GM08714 (cell line): Measurements from ENCODE around the gene SLC2A4RG.

Experiments
- H3K4me3 ChIP-seq: fragments of 200-500 bp; sonication (Bioruptor generic); 2 replicates; pipeline ENCODE4 v1.5.1; 2014; ENCODE audit warnings: mild to moderate bottlenecking, low read length, inconsistent platforms
- ZNF274 ChIP-seq: IDR thresholded peaks from 2 replicates; pipeline ENCODE4 v1.6.1; 2012; ENCODE audit warnings: mild to moderate bottlenecking, low read depth, low read length

The SLC2A4RG gene

DNA sequence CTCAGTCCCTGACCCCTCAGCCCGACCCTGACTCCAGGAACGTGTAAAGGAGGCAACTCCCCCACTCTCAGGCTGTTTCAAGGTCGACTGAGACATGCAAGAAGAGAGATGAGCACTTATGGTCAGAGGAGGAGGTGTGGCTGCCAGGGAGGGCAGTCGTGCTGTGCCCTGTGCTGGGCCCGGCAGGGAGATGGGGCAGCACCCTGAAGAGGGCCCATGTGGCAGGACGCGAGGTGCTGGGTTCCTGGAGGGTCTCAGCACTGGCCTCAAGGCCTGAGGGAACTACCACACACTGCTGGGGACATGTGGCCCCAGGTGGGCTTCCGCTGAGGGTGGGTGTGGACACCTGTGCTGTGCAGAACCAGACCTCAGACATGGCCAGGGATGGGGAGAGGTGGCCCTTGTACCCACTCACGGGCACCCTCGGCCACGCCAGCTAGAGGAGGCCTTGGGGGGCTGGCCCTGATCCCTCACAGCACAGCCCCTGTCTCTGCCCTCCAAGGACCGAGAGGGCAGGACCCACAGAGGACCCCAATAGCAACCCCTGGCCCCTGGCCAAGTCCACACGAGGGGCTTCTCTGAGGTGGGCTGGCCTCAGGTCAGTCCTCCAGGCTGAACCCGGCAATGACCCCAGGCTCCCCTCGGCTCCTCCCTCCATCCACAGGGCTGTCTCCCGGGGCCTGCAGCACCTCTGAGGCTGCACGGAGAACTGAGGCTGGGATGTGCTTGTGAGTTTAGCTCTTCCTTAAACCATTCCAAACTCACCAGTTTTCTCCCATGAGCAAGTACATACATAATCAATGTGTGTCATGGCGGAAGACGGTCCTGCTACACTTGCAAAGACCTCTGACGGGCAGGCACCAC lies 8.7 kb downstream of the SLC2A4RG start:
- no peak for TF ChIP-seq ZNF274
- H3K4me3 ChIP-seq = no peak overlapping the region

DNA sequence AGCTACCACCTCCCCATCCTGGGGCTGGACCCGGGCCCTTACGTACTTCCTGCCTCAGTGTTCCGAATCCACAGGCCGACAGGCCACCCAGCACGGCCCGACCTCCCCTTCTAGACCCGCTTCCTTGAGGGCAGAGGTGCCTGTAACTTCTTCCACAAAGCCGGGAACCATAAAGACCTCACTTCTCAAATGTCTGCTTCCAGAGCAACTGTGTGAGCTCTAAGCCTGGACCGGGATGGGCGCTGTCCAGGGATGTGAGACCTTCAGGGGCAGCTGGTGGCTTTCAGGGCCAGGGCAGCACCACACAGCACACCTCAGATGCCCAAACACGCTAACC lies 9.3 kb downstream of the SLC2A4RG start:
- no peak overlapping the region for H3K4me3 ChIP-seq
- no peak for TF ChIP-seq ZNF274

DNA sequence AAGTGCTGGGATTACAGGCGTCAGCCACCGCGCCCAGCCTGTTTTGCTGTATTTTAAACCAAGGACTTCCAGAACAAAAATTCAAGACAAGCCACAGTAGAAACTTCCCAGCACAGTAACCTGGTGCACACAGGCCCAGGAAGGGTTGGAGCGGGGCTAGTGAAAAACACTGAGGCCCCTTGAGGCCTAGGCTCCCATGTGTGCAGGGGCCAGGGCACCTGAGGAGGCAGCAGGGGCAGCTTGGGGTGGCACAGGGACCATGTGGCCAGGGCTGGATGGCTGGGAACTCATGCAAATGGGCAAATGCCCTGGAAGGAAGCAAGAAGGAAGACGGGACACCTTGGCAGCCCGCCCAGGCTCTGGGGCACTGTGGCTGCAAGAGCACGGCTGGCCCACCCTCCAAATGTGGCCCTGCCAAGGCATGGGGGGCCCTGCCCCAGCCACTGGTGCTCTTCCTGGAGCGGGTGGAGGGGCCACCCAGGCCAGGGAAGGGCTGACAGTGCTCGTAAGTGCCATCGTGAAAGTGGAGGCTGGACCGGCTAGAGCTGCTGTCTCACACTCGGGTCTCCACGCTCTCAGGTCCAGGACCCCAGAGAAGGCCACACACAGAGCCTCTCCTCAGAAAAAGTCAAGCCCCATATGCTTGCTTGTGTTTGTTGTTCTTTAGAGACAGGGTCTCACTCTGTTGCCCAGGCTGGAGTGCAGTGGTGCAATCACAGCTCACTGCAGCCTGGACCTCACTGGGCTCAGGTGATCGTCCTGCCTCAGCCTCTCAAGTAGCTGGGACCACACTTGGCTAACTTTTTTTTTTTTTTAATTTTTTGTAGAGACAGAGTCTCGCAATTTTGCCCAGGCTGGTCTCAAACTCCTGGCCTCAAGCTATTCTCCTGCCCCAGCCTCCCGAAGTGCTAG lies 10.3 kb downstream of the SLC2A4RG start:
- no peak overlapping the region for H3K4me3 ChIP-seq
- TF ChIP-seq ZNF274 = no peak

DNA sequence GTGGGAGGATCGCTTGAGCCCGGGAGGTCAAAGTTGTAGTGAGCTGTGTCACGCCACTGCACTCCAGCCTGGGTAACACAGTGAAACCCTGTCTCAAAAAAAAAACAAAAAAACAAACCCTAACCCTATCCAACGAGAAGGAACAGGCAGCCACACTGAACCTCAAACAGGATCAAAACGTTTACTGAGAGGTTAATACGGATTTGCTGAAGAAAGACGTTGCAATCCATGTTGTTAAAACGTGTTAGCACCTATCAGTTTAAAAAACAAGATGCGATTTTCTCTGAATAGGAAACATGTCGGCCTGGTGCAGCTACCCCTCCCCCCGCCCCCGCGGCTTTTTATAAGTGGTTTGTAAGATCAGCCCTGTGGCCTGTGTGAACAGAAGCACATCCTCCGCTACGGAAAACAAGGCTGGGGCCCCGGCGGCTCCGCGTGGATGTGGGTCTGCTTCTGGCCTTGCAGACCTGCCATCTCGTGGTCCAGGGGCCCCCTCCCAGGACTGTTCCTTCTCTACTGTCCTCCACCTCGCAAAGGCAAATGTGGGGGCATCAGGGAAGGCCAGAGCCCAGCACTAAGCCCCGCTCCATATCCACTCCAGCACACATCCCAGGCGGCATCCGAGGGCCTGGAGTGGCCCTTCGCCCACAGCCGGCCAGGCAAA lies 11.4 kb downstream of the SLC2A4RG start:
- no peak for TF ChIP-seq ZNF274
- H3K4me3 ChIP-seq = no peak overlapping the region

GRCh38 chr20:63751471-63752271 lies 12.1 kb downstream of the SLC2A4RG start:
- no peak overlapping the region for H3K4me3 ChIP-seq

GRCh38 chr20:63752411-63753101 lies 13.0 kb downstream of the SLC2A4RG start:
- no peak overlapping the region for H3K4me3 ChIP-seq
- no peak for TF ChIP-seq ZNF274

More at GRCh38 chr20:63751471-63752271, 12.1 kb downstream of the SLC2A4RG start:
- TF ChIP-seq ZNF274 = no peak

DNA sequence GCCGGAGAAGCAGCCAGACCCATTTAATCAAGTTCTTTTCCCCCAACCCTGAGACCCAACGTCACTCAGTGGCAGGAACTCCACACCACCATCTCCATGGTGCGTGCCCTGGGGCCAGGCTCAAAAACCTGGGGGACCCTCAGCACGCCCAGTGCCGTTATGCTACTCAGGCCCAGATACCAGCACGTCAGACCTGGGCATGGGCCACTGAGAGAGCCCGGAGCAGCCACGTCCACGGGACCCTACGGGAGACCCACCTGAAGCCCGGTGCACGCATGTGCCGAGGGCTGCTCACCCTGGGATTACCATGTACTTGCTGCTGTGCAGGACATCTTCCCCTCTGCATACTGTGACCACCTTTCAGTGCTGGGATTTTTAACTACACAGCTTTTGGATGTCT lies 13.8 kb downstream of the SLC2A4RG start:
- TF ChIP-seq ZNF274 = no peak
- no peak overlapping the region for H3K4me3 ChIP-seq

DNA sequence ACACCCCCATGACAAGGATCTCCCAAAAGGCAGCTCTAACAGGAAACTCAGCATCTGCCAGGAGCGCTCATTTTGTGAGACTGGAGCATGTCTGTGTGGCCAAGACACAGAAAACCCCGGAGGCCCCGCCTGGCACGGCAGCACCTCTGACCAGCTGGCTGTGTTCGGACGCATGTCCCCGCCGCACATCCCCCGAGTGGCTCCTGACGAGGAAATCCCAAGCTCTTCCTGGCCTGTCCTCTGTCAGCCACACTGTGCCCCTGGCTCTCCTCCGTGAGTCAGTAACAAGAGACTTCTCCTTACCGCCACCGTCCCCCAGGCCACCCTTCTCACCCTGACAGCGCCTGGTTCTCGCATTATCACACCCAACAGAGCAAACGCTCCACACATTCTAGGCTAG lies 14.4 kb downstream of the SLC2A4RG start:
- TF ChIP-seq ZNF274 = no peak
- H3K4me3 ChIP-seq = no peak overlapping the region

GRCh38 chr20:63755933-63756647 lies 16.5 kb downstream of the SLC2A4RG start:
- TF ChIP-seq ZNF274 = no peak
- no peak overlapping the region for H3K4me3 ChIP-seq

GRCh38 chr20:63756648-63756991 lies 17.0 kb downstream of the SLC2A4RG start:
- TF ChIP-seq ZNF274 = no peak
- no peak overlapping the region for H3K4me3 ChIP-seq

- TF ChIP-seq ZNF274 = no peak
- H3K4me3 ChIP-seq = no peak overlapping the region
Measured at GRCh38 chr20:63758152-63758551, 18.6 kb downstream of the SLC2A4RG start.

GRCh38 chr20:63759377-63759901 lies 19.9 kb downstream of the SLC2A4RG start:
- H3K4me3 ChIP-seq = no peak overlapping the region
- no peak for TF ChIP-seq ZNF274
